Endometrial microvascular endothelial cells (primary cell): ENCODE results near the gene LYPD3. TPM values are rescaled to one million over a fixed set of nuclear protein-coding genes. Genes with fewer than 3 reads are reported as not detected.

Experiments used
- in situ Hi-C: cut with HindIII; loops from 2 replicates; pipeline ENCODE4 v1.10.0; 2017; ENCODE audit warnings: low sequenced_read_pairs, low pct_unique_long_range_greater_than_20kb; ENCODE audit errors: inconsistent ontology term
- total RNA-seq: library from RNA; depleted of rRNA; stranded (reverse); fragments of >200 nt; gene quantifications from one replicate; pipeline ENCODE4 v1.2.3, GENCODE V29; 2015; ENCODE audit errors: inconsistent ontology term

The LYPD3 gene
- total RNA-seq, 1 donor from 2014 or later: not detected

GRCh38 chr19:43489310-43489709 lies 23.9 kb upstream of the LYPD3 start:
- in situ Hi-C loops: no loop called here

DNA sequence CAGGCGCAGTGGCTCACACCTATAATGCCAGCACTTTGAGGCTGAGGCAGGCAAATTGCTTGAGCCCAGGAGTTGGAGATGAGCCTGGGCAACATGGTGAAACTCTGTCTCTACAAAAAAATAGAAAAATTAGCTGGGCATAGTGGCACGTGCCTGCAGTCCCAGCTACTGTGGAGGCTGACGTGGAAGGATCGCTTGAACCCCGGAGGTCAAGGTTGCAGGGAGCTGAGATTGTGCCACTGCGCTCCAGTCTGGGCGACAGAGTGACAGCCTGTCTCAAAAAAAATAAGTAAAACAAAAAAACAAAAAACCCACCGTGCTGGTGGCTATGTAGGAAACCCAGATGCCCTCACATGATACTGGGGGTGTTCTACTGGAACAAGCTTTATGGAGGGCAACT lies 22.8 kb upstream of the LYPD3 start:
- in situ Hi-C loops: no loop called here

- in situ Hi-C loops: no loop called here
Measured at GRCh38 chr19:43486412-43486811, 21.0 kb upstream of the LYPD3 start.

DNA sequence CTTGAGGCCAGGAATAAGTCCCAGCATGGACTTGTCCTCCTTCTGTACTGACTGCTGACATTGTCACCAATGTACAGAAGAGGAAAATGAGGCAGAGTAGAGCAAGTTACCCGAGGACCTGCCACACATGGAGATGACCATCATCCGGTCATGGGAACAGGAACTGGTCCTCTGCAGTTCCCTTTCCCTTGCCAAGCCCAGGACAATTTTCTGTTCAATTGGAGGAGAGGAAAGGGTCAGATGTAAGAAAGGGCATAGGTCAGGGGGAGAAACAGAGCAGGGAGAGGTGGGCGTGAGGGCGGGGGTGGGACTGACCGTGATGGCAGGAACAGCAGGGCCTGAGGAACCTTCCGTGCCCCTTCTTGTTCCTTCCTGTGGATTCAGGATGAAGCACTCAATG lies 20.5 kb upstream of the LYPD3 start:
- in situ Hi-C loops: no loop called here

DNA sequence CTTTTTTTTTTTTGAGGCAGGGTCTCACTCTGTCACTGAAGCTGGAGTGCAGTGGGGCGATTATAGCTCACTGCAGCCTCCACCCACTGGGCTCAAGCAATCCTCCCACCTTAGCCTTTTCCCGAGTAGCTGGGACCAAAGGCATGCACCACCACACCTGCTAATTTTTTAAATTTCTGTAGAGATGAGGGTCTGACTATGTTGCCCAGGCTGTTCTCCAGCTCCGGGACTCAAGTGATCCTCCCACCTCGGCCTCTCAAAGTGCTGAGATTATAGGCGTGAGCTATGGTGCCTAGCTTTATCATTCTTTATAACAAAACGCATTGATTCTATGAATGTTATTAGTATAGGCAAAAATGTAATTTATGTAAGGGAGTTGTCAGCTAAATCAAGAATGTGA lies 17.9 kb upstream of the LYPD3 start:
- in situ Hi-C loops: no loop called here

DNA sequence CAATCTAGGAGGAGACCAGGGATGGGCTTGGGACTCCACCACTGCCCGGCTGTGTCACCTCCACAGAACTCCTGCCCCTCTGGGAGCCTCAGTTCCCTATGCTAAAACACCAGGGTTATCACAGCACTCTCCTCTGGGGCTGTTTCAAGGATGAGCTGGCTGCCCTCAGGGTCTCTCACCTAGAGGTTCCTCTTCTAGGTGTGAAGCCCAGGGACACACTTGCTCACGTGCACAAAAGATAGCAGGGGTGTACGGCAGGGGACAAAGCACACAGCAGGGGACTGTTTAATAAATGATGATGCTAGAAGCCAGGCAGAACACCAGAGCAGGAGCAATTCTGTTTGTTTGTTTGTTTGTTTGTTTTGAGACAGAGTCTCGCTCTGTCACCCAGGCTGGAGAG lies 16.8 kb upstream of the LYPD3 start:
- in situ Hi-C loops: no loop called here

- in situ Hi-C loops: no loop called here
Measured at GRCh38 chr19:43481701-43482100, 16.3 kb upstream of the LYPD3 start.

- in situ Hi-C loops: no loop called here
Measured at GRCh38 chr19:43480574-43480973, 15.2 kb upstream of the LYPD3 start.

GRCh38 chr19:43479961-43480561 lies 14.7 kb upstream of the LYPD3 start:
- in situ Hi-C loops: no loop called here

- in situ Hi-C loops: no loop called here
Measured at GRCh38 chr19:43479226-43479625, 13.8 kb upstream of the LYPD3 start.

DNA sequence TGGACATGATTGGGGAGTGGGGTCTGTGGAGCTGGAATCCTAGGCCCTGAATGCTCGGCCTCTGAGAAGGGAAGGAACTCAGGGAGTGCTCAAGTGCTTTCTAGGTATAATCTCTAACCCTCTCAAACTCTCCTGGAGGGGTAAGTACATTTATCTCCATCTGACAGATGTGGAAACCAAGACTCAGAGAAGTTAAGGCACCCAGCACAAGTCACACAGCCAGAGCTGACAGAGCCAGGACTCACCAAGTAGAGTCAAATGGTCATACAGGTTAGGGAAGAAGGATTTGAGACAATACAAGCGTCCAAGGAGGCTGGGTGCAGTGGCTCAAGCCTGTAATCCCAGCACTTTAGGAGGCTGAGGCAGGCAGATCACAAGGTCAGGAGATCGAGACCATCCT lies 12.9 kb upstream of the LYPD3 start:
- in situ Hi-C loops: no loop called here

GRCh38 chr19:43476606-43477005 lies 11.2 kb upstream of the LYPD3 start:
- in situ Hi-C loops: no loop called here

GRCh38 chr19:43474986-43475705 lies 9.7 kb upstream of the LYPD3 start:
- in situ Hi-C loops: no loop called here

- in situ Hi-C loops: no loop called here
Measured at GRCh38 chr19:43474487-43474886, 9.1 kb upstream of the LYPD3 start.

GRCh38 chr19:43471091-43471490 lies 5.7 kb upstream of the LYPD3 start:
- in situ Hi-C loops: no loop called here

DNA sequence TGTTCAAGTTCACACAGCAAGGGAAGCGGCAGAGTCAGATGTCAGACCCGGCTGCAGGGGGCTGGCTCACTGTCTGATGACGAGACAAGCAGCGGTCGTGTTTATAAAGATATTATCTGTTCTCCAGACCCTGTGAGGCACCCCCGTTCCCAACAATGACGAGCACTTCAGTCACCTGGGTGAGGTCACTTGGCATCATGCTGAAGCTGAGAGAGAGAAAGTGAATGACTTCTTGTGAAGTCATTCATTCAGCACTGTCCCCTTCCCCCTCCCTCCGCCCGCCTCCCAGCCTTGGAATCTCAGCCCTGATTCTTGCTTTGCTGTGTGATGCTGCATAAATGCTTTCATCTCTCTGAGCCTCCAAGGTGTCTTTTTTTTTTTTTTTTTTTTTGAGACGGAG lies 4.9 kb upstream of the LYPD3 start:
- in situ Hi-C loops: no loop called here

DNA sequence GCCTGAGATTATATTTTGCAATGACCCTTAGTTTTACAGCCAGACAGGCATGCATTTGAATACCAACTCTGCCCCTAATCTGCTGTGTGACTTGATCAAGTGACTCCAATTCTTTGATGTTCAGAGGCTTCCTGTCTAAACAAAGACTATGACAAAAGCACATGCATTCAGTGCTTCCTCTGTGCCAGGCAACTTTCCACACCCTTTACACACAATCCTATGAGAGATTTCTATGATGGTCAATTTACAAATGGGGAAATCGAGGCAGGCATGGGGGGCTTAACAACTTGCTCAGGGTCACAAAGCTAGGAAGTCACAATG lies 3.7 kb upstream of the LYPD3 start:
- in situ Hi-C loops: no loop called here

DNA sequence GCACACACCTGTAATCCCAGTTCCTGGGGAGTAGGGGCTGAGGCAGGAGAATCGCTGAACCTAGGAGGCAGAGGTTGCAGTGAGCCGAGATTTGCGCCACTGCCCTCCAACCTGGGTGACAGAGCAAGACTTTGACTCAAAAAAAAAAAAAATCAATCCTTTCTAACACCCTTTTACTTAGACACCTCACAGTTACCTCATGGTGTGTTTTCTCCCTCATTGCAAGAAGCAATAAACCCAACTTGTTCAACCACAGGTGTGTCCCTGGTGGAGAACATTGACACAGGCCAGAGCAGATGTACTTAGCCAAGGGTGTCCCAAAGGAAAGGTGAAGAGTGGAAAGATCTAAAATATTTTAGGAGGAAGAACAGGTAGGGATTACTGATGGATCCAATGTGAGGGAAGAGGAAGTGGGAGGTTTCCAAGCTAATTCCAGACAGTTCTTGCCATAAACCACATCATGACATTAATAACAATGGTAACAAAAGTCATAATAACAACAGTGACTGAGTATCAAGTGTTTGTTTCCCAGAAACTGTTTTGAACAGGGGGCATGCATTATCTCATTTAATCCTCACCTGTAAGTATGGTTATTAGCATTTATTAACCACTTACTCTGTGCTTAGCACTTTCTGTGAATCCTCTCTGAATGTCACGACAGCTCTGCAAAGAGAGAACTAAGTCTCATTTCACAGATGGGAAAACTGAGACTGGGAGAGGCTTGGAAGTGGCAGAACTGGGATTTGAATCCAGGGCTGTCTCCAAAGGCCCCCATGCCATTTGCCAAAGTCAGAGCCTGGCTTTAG lies 3.1 kb upstream of the LYPD3 start:
- in situ Hi-C loops: no loop called here

DNA sequence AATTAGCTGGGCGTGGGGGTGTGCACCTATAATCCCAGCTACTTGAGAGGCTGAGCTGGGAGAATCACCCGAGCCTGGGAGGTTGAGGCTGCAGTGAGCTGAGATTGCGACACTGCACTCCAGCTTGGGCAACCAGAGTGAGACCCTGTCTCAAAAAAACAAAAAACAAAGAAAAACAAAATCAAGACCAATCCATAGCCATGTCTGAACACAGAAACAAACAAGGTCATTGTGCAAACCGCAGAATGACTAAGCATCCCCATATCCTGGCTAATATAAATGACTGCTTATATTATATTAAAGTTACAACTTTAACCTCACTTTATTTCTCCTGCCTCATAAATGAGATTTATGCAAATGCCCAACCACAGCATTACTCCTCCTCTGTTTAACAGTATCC lies 2.3 kb upstream of the LYPD3 start:
- in situ Hi-C loops: no loop called here

GRCh38 chr19:43467276-43467675 lies 1.9 kb upstream of the LYPD3 start:
- in situ Hi-C loops: no loop called here
